HepG2 (cell line): ENCODE results near the gene NUTF2. TPM values are rescaled to one million over a fixed set of nuclear protein-coding genes. Genes with fewer than 3 reads are reported as not detected.

ENCODE experiments used
- ARID3A ChIP-seq: IDR thresholded peaks from 2 replicates; pipeline ENCODE4 v1.6.1; 2012; ENCODE audit warnings: low read depth, low read length, improper control_type of control experiment
- HOMEZ ChIP-seq: IDR thresholded peaks from 2 replicates; pipeline ENCODE4 v1.6.1; 2016; ENCODE audit warnings: low read depth
- IKZF4 ChIP-seq: sonication (generic); formaldehyde crosslinking; IDR thresholded peaks from 2 replicates; pipeline ENCODE4 v1.5.1; 2020; ENCODE audit warnings: borderline replicate concordance, mild to moderate bottlenecking, low read depth, missing genetic modification reagents; ENCODE audit errors: not compliant biosample characterization
- LRRFIP1 ChIP-seq: sonication (generic); formaldehyde crosslinking; conservative IDR thresholded peaks from 2 replicates; pipeline ENCODE4 v1.4.0; 2020; ENCODE audit warnings: missing genetic modification reagents
- PAXIP1 ChIP-seq: sonication (generic); formaldehyde crosslinking; conservative IDR thresholded peaks from 2 replicates; pipeline ENCODE4 v1.4.0; 2020; ENCODE audit warnings: mild to moderate bottlenecking, missing genetic modification reagents, moderate library complexity
- POLR2A ChIP-seq, 2 experiments: IDR thresholded peaks; 2 replicates each; pipeline ENCODE4 v1.6.1; 2011; ENCODE audit warnings: low read depth in 2 of 2, low read length in 2 of 2, mild to moderate bottlenecking in 1 of 2, moderate library complexity in 1 of 2; ENCODE audit not compliant: insufficient read depth in 1 of 2
- RCOR2 ChIP-seq: IDR thresholded peaks from 2 replicates; pipeline ENCODE4 v1.6.1; 2016; ENCODE audit warnings: missing biosample characterization, missing genetic modification reagents
- SNAPC4 ChIP-seq: sonication (generic); formaldehyde crosslinking; IDR thresholded peaks from 2 replicates; pipeline ENCODE4 v1.4.0; 2020; ENCODE audit warnings: mild to moderate bottlenecking, missing genetic modification reagents
- TFDP2 ChIP-seq: sonication (generic); formaldehyde crosslinking; IDR thresholded peaks from 2 replicates; pipeline ENCODE4 v1.4.0; 2020; ENCODE audit warnings: missing genetic modification reagents
- TMF1 ChIP-seq: sonication (generic); formaldehyde crosslinking; IDR thresholded peaks from 2 replicates; pipeline ENCODE4 v1.8.1; 2022; ENCODE audit warnings: low read depth, missing genetic modification reagents
- ZNF124 ChIP-seq: sonication (generic); formaldehyde crosslinking; IDR thresholded peaks from 2 replicates; pipeline ENCODE4 v1.4.0; 2020; ENCODE audit warnings: missing genetic modification reagents
- polyA plus RNA-seq, 8 experiments: library from polyadenylated mRNA; depleted of rRNA in 3 of 8; stranded (reverse) in 7 of 8; unstranded in 1 of 8; fragments of >200 nt; fragmentation: Illumina TruSeq in 4 of 8; extraction: Trizol in 4 of 8; gene quantifications; 2 replicates each; pipeline versions ENCODE4 v1.2.1 to v1.2.3, GENCODE V29; 2011 to 2016; ENCODE audit warnings: low read depth in 4 of 8, missing spikeins in 1 of 8, mixed read lengths in 1 of 8; ENCODE audit not compliant: insufficient read depth in 1 of 8
- total RNA-seq, 5 experiments: library from RNA; depleted of rRNA; stranded (reverse); fragments of >200 nt; fragmentation: Illumina TruSeq; extraction: Trizol; gene quantifications; 2 replicates each; pipeline ENCODE4 v1.2.3, GENCODE V29; 2016; ENCODE audit warnings: low read depth in 1 of 5

NUTF2 gene
- total and polyA plus RNA-seq, 2 of the 13 experiments (the other 11 are each of a cell fraction or from before 2014, with no cell fraction given): 168 to 214 TPM

- TF ChIP-seq ARID3A: peak; percentile 73
- no peak for TF ChIP-seq RCOR2 (CRISPR knock-in tag)
- TF ChIP-seq ZNF124 (CRISPR knock-in tag): no peak
- TF ChIP-seq SNAPC4: no peak
- TF ChIP-seq PAXIP1: peak; percentile 75
- peak in 1 of 2 experiments; percentile 51; a peak in 1 of 4 replicates for TF ChIP-seq POLR2A (IDR thresholded peaks at IDR 0.05; ENCODE audit: insufficient read depth in 1 of 2, low read depth in 2 of 2, low read length in 2 of 2)
- no peak for TF ChIP-seq HOMEZ (CRISPR knock-in tag)
- no peak for TF ChIP-seq LRRFIP1 (CRISPR knock-in tag)
- no peak for TF ChIP-seq IKZF4 (CRISPR knock-in tag)
- TF ChIP-seq TMF1 (CRISPR knock-in tag): no peak
- TF ChIP-seq TFDP2: no peak
These were observed 11.0 kb downstream of the NUTF2 start (continued) for GRCh38 chr16:67857547-67858233.
